Measurements from ENCODE around the gene ZDHHC7. TPM values are rescaled to one million over a fixed set of nuclear protein-coding genes. Genes with fewer than 3 reads are reported as not detected.
A peak's percentile ranks its signal among the peaks of the same experiment; 100 is the strongest.

ZDHHC7 gene
- total and polyA plus RNA-seq, 2 donors (not counting 1 experiment from before 2014, with no cell fraction given), result 96.4 to 135 TPM

DNA sequence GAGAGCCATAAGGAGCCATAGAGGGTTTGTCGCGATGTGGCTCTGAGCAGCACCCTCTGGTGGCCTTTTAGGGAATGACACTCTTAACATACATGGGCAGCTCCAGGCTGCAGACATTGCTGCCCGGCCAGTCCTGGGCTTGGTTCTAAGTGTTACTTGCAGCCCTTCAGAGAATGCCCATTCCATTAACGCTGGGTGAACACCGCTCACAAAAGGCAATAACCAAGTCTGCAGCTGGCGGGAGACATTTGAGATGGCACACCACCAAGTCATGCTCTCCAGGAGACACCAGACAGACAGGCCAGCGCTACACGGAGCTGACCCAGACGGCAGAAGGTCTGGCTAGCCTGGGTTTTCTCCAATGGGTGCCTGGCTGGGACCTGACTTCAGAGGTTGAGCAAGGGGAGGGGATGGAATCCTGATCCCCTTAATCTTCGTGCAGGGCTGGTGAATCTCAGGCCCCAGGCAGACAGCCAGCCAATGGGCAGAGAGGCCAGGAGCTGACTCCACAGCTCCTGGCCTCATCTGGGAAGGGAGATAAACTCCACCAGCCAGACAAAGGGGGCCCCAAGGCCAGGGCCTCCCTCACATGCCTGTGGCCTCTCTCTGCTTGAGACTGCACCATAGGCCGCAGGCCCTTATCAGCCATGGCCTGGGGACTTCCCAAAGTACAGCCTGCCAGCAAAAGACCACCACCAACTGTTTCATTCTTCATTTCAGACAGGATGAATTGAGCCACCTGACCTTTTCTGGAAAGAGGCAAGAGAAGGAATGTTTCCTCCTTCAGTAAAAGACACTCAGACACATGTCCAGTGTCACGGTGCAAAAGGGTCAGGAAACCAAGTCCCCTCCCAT, 58.8 kb downstream of the ZDHHC7 start:
- TF ChIP-seq, protein P1, sequence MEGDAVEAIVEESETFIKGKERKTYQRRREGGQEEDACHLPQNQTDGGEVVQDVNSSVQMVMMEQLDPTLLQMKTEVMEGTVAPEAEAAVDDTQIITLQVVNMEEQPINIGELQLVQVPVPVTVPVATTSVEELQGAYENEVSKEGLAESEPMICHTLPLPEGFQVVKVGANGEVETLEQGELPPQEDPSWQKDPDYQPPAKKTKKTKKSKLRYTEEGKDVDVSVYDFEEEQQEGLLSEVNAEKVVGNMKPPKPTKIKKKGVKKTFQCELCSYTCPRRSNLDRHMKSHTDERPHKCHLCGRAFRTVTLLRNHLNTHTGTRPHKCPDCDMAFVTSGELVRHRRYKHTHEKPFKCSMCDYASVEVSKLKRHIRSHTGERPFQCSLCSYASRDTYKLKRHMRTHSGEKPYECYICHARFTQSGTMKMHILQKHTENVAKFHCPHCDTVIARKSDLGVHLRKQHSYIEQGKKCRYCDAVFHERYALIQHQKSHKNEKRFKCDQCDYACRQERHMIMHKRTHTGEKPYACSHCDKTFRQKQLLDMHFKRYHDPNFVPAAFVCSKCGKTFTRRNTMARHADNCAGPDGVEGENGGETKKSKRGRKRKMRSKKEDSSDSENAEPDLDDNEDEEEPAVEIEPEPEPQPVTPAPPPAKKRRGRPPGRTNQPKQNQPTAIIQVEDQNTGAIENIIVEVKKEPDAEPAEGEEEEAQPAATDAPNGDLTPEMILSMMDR (conservative IDR thresholded peaks at IDR 0.05 in 1 of 2, IDR thresholded peaks at IDR 0.05 in 1 of 2; ENCODE audit: low read depth in 1 of 2, low read length in 2 of 2), result peak; percentile 78 to 90
- no peak for TF ChIP-seq EZH2 (IDR thresholded peaks at IDR 0.05; ENCODE audit: low read length, missing control alignments)
- Histone ChIP-seq H3K9ac (ENCODE audit: insufficient read depth, low read length) (no peak overlapping the region), H3K79me2 (ENCODE audit: control insufficient read depth, insufficient read depth, low read length) (no peaks in the 10 kb centered on the region), H3K4me3 (replicated peaks in 1 of 4; ENCODE audit: control extremely low read depth in 1 of 4, insufficient read depth in 1 of 4, low read depth in 3 of 4, low read length in 4 of 4) (no peak overlapping the region), H3K4me1 (ENCODE audit: control insufficient read depth, extremely low read depth, insufficient read depth, low read length) (no peaks in the 10 kb centered on the region), H3K4me2 (ENCODE audit: extremely low read depth, insufficient read depth, low read length) (no peak overlapping the region), H3K27me3 (ENCODE audit: control insufficient read depth, insufficient read depth, low read length) (peaks cover 2% of the 10 kb centered on the region), H4K20me1 (ENCODE audit: control insufficient read depth, extremely low read depth, insufficient read depth, low read length) (no peaks in the 10 kb centered on the region), H3K9me3 (ENCODE audit: control insufficient read depth, insufficient read depth, low read depth, low read length) (no peaks in the 10 kb centered on the region), H3K27ac (ENCODE audit: insufficient read depth, low read length) (no peak overlapping the region), H3K36me3 (ENCODE audit: control insufficient read depth, insufficient read depth, low read length) (no peaks in the 10 kb centered on the region), H2AFZ (ENCODE audit: low read length) (no peak overlapping the region)
- peak; percentile 74 to 89 for DNase-seq (ENCODE audit: low read depth in 2 of 2)

DNA sequence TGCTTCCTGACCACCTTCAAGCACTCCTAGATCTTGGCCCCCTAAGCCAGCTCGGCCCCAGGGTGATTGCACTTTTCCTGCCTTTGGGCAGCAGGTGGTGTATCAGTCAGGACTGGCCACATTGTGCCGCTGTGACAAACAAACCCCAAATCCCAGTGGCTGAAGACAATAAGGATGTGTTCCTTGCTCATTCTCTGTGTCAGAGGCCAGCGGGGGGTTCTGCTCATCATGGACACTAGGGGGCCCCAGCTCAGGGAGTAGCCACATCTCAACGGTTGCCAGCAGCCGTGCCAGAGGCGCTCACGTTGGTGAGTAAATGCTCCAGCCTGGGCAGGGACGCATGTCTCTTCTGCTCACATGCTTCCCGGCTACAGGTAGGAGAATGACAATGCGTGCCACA, 60.4 kb downstream of the ZDHHC7 start:
- no peak for TF ChIP-seq EZH2 (IDR thresholded peaks at IDR 0.05; ENCODE audit: low read length, missing control alignments)
- TF ChIP-seq, protein P1 (conservative IDR thresholded peaks at IDR 0.05 in 1 of 2, IDR thresholded peaks at IDR 0.05 in 1 of 2; ENCODE audit: low read depth in 1 of 2, low read length in 2 of 2), result peak; percentile 9 to 27
- Histone ChIP-seq H2AFZ (ENCODE audit: low read length) (no peak overlapping the region), H3K9me3 (ENCODE audit: control insufficient read depth, insufficient read depth, low read depth, low read length) (no peaks in the 10 kb centered on the region), H3K27me3 (ENCODE audit: control insufficient read depth, insufficient read depth, low read length) (peaks cover 2% of the 10 kb centered on the region), H3K27ac (ENCODE audit: insufficient read depth, low read length) (no peak overlapping the region), H4K20me1 (ENCODE audit: control insufficient read depth, extremely low read depth, insufficient read depth, low read length) (no peaks in the 10 kb centered on the region), H3K36me3 (ENCODE audit: control insufficient read depth, insufficient read depth, low read length) (no peaks in the 10 kb centered on the region), H3K4me2 (ENCODE audit: extremely low read depth, insufficient read depth, low read length) (no peak overlapping the region), H3K4me3 (replicated peaks in 1 of 4; ENCODE audit: control extremely low read depth in 1 of 4, insufficient read depth in 1 of 4, low read depth in 3 of 4, low read length in 4 of 4) (no peak overlapping the region), H3K9ac (ENCODE audit: insufficient read depth, low read length) (no peak overlapping the region), H3K4me1 (ENCODE audit: control insufficient read depth, extremely low read depth, insufficient read depth, low read length) (no peaks in the 10 kb centered on the region), H3K79me2 (ENCODE audit: control insufficient read depth, insufficient read depth, low read length) (no peaks in the 10 kb centered on the region)
- no peak for DNase-seq (ENCODE audit: low read depth in 2 of 2)

DNA sequence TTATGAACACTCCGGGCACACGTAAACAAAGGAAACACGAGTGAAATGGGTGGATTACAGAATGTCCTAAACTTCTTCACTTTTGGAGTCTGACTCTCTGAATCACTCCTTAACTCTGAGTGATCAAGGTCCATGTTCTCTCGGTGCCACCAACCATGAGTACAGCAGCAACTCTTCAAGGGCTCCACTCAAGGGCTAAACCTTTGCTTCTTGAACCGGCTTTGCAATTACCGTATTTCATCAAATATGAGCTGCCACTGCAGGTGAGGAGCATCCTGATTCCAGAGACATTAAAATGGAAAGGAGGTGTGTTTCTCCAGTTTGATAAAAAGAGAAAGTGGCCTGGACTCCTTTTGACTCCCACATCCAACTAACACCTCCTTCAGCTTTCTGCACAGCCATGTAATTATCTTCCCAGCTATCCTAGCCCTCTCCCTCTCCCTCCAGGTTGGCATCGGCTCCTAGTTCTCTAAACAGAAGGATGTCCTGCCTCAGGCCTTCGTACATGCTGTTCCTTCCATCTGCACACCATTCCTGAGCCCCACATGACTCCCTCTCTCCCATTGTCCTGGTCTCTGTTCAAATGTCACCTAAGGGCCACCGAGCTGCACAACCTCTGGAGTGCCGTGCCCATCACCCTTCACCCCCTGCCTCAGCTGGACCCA, 61.4 kb downstream of the ZDHHC7 start:
- Histone ChIP-seq H3K9ac (ENCODE audit: insufficient read depth, low read length) (no peak overlapping the region), H4K20me1 (ENCODE audit: control insufficient read depth, extremely low read depth, insufficient read depth, low read length) (no peaks in the 10 kb centered on the region), H3K9me3 (ENCODE audit: control insufficient read depth, insufficient read depth, low read depth, low read length) (no peaks in the 10 kb centered on the region), H3K4me1 (ENCODE audit: control insufficient read depth, extremely low read depth, insufficient read depth, low read length) (no peaks in the 10 kb centered on the region), H3K79me2 (ENCODE audit: control insufficient read depth, insufficient read depth, low read length) (no peaks in the 10 kb centered on the region), H3K4me2 (ENCODE audit: extremely low read depth, insufficient read depth, low read length) (no peak overlapping the region), H2AFZ (ENCODE audit: low read length) (no peak overlapping the region), H3K27ac (ENCODE audit: insufficient read depth, low read length) (no peak overlapping the region), H3K36me3 (ENCODE audit: control insufficient read depth, insufficient read depth, low read length) (no peaks in the 10 kb centered on the region), H3K27me3 (ENCODE audit: control insufficient read depth, insufficient read depth, low read length) (peaks cover 2% of the 10 kb centered on the region), H3K4me3 (replicated peaks in 1 of 4; ENCODE audit: control extremely low read depth in 1 of 4, insufficient read depth in 1 of 4, low read depth in 3 of 4, low read length in 4 of 4) (no peak overlapping the region)
- DNase-seq (ENCODE audit: low read depth in 2 of 2), result no peak
- TF ChIP-seq EZH2 (IDR thresholded peaks at IDR 0.05; ENCODE audit: low read length, missing control alignments), result no peak
- TF ChIP-seq, protein P1 (conservative IDR thresholded peaks at IDR 0.05 in 1 of 2, IDR thresholded peaks at IDR 0.05 in 1 of 2; ENCODE audit: low read depth in 1 of 2, low read length in 2 of 2), result no peak
